SK-N-SH (cell line): Measurements from ENCODE around the gene TNFRSF18.

Experiments used
- FOSL2 ChIP-seq: IDR thresholded peaks from 2 replicates; pipeline ENCODE4 v1.4.0; 2012; ENCODE audit warnings: low read depth, mild to moderate bottlenecking, moderate library complexity, borderline replicate concordance
- FOXM1 ChIP-seq: IDR thresholded peaks from 2 replicates; pipeline ENCODE4 v1.4.0; 2012; ENCODE audit warnings: low read depth, mild to moderate bottlenecking
- GATA2 ChIP-seq: sonication (generic); formaldehyde crosslinking; IDR thresholded peaks from 2 replicates; pipeline ENCODE4 v1.5.0; 2020; ENCODE audit warnings: mild to moderate bottlenecking, missing genetic modification reagents
- MEF2A ChIP-seq: IDR thresholded peaks from 2 replicates; pipeline ENCODE4 v1.4.0; 2012; ENCODE audit warnings: low read depth, borderline replicate concordance
- MXI1 ChIP-seq: IDR thresholded peaks from 2 replicates; pipeline ENCODE4 v1.6.1; 2012; ENCODE audit warnings: mild to moderate bottlenecking, low read depth, low read length, improper control_type of control experiment
- RFX5 ChIP-seq: IDR thresholded peaks from 2 replicates; pipeline ENCODE4 v1.6.1; 2012; ENCODE audit warnings: mild to moderate bottlenecking, improper control_type of control experiment, low read length
- TAF1 ChIP-seq: IDR thresholded peaks from 2 replicates; pipeline ENCODE4 v1.6.1; 2012; ENCODE audit warnings: low read depth, mild to moderate bottlenecking, low read length, moderate library complexity, borderline replicate concordance
- YY1 ChIP-seq: IDR thresholded peaks from 2 replicates; pipeline ENCODE4 v1.4.0; 2012; ENCODE audit warnings: low read depth, mild to moderate bottlenecking
- TF ChIP-seq, protein P1 (sequence below): fragments of 200-600 bp; sonication (generic); IDR thresholded peaks from 2 replicates; pipeline ENCODE4 v1.6.1; 2017; ENCODE audit warnings: antibody characterized with exemption, mild to moderate bottlenecking, moderate library complexity
- TF ChIP-seq, protein P2 (sequence below): IDR thresholded peaks from 2 replicates; pipeline ENCODE4 v1.6.1; 2012; ENCODE audit warnings: mild to moderate bottlenecking, low read depth, low read length, moderate library complexity
- TF ChIP-seq, protein P3 (sequence below): IDR thresholded peaks from 2 replicates; pipeline ENCODE4 v1.4.0; 2012; ENCODE audit warnings: low read depth
- TF ChIP-seq, protein P4 (sequence below): fragments of 150-350 bp; IDR thresholded peaks from 2 replicates; pipeline ENCODE4 v1.6.1; 2017; ENCODE audit warnings: antibody characterized with exemption, low read length, low read depth, borderline replicate concordance
- TF ChIP-seq, protein P5 (sequence below): IDR thresholded peaks from 2 replicates; pipeline ENCODE4 v1.4.0; 2012; ENCODE audit warnings: low read depth, borderline replicate concordance

DNA sequence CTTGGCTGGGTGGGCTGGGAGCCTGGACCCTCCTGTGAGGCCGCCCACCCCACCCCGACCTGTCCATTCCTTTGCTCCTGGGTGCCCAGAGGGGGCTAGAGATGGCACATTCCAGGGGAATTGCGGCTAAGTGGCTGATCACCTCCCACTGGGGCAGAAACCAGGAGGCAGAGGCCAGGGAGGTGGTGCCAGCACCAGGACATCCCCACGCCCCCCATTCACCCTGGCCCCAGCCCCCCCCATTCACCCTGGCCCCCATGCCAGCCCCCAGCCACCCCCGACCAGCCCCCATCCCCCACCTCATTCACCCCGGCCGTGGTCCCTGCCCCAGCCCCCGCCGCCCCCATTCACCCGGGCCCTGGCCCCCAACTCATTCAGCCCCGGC, 33.9 kb upstream of the TNFRSF18 start:
- TF ChIP-seq TAF1: no peak
- TF ChIP-seq, protein P1, sequence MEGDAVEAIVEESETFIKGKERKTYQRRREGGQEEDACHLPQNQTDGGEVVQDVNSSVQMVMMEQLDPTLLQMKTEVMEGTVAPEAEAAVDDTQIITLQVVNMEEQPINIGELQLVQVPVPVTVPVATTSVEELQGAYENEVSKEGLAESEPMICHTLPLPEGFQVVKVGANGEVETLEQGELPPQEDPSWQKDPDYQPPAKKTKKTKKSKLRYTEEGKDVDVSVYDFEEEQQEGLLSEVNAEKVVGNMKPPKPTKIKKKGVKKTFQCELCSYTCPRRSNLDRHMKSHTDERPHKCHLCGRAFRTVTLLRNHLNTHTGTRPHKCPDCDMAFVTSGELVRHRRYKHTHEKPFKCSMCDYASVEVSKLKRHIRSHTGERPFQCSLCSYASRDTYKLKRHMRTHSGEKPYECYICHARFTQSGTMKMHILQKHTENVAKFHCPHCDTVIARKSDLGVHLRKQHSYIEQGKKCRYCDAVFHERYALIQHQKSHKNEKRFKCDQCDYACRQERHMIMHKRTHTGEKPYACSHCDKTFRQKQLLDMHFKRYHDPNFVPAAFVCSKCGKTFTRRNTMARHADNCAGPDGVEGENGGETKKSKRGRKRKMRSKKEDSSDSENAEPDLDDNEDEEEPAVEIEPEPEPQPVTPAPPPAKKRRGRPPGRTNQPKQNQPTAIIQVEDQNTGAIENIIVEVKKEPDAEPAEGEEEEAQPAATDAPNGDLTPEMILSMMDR: no peak
- no peak for TF ChIP-seq RFX5
- TF ChIP-seq, protein P2, sequence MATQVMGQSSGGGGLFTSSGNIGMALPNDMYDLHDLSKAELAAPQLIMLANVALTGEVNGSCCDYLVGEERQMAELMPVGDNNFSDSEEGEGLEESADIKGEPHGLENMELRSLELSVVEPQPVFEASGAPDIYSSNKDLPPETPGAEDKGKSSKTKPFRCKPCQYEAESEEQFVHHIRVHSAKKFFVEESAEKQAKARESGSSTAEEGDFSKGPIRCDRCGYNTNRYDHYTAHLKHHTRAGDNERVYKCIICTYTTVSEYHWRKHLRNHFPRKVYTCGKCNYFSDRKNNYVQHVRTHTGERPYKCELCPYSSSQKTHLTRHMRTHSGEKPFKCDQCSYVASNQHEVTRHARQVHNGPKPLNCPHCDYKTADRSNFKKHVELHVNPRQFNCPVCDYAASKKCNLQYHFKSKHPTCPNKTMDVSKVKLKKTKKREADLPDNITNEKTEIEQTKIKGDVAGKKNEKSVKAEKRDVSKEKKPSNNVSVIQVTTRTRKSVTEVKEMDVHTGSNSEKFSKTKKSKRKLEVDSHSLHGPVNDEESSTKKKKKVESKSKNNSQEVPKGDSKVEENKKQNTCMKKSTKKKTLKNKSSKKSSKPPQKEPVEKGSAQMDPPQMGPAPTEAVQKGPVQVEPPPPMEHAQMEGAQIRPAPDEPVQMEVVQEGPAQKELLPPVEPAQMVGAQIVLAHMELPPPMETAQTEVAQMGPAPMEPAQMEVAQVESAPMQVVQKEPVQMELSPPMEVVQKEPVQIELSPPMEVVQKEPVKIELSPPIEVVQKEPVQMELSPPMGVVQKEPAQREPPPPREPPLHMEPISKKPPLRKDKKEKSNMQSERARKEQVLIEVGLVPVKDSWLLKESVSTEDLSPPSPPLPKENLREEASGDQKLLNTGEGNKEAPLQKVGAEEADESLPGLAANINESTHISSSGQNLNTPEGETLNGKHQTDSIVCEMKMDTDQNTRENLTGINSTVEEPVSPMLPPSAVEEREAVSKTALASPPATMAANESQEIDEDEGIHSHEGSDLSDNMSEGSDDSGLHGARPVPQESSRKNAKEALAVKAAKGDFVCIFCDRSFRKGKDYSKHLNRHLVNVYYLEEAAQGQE: no peak
- no peak for TF ChIP-seq MXI1
- TF ChIP-seq FOXM1: no peak
- TF ChIP-seq, protein P3, sequence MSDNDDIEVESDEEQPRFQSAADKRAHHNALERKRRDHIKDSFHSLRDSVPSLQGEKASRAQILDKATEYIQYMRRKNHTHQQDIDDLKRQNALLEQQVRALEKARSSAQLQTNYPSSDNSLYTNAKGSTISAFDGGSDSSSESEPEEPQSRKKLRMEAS: no peak
- no peak for TF ChIP-seq MEF2A
- TF ChIP-seq, protein P4, sequence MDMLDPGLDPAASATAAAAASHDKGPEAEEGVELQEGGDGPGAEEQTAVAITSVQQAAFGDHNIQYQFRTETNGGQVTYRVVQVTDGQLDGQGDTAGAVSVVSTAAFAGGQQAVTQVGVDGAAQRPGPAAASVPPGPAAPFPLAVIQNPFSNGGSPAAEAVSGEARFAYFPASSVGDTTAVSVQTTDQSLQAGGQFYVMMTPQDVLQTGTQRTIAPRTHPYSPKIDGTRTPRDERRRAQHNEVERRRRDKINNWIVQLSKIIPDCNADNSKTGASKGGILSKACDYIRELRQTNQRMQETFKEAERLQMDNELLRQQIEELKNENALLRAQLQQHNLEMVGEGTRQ: no peak
- TF ChIP-seq GATA2 (CRISPR knock-in tag): no peak
- TF ChIP-seq FOSL2: no peak
- no peak for TF ChIP-seq YY1
- TF ChIP-seq, protein P5, sequence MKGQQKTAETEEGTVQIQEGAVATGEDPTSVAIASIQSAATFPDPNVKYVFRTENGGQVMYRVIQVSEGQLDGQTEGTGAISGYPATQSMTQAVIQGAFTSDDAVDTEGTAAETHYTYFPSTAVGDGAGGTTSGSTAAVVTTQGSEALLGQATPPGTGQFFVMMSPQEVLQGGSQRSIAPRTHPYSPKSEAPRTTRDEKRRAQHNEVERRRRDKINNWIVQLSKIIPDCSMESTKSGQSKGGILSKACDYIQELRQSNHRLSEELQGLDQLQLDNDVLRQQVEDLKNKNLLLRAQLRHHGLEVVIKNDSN: no peak
